ENCODE measurements around the gene C1orf35.
"Not testable (repeated sequence)": the region's sequence is repeated elsewhere in the genome, so short reads cannot be mapped to it uniquely, and the experiment has no call there.

The C1orf35 gene

GRCh38 chr1:228142155-228142691 lies 39.1 kb upstream of the C1orf35 start:
- no peak for DNase-seq

GRCh38 chr1:228141226-228142044 lies 38.3 kb upstream of the C1orf35 start:
- peak; percentile 45 for DNase-seq

- no peak for DNase-seq
Measured at GRCh38 chr1:228140724-228141225, 37.6 kb upstream of the C1orf35 start.

- DNase-seq, result peak; percentile 100
Measured at GRCh38 chr1:228139931-228140723, 37.0 kb upstream of the C1orf35 start, which contains the start of gene GUK1. TSS of gene GUK1 (plus strand) at chr1:228140279. CDS start at chr1:228140303, 24 bp downstream.

- DNase-seq, result no peak
Measured at GRCh38 chr1:228139406-228139930, 36.3 kb upstream of the C1orf35 start.

- DNase-seq, result peak; percentile 33
Measured at GRCh38 chr1:228136901-228137300, 33.8 kb upstream of the C1orf35 start.

GRCh38 chr1:228134591-228134990 lies 31.5 kb upstream of the C1orf35 start:
- DNase-seq, result no peak

- no peak for DNase-seq
Measured at GRCh38 chr1:228131766-228132165, 28.6 kb upstream of the C1orf35 start.

- DNase-seq, result no peak
Measured at GRCh38 chr1:228125185-228125584, 22.1 kb upstream of the C1orf35 start.

- no peak for DNase-seq
Measured at GRCh38 chr1:228123505-228123904, 20.4 kb upstream of the C1orf35 start.

GRCh38 chr1:228122921-228123441 lies 19.9 kb upstream of the C1orf35 start:
- no peak for DNase-seq

- no peak for DNase-seq
Measured at GRCh38 chr1:228120857-228121489, 17.8 kb upstream of the C1orf35 start.

- no peak for DNase-seq
Measured at GRCh38 chr1:228120351-228120750, 17.2 kb upstream of the C1orf35 start.

GRCh38 chr1:228118040-228118439 lies 14.9 kb upstream of the C1orf35 start:
- DNase-seq, result no peak

- DNase-seq, result no peak
Measured at GRCh38 chr1:228117335-228117734, 14.2 kb upstream of the C1orf35 start.

- DNase-seq, result no peak
Measured at GRCh38 chr1:228114827-228115226, 11.7 kb upstream of the C1orf35 start.

- DNase-seq, result no peak
Measured at GRCh38 chr1:228112617-228113016, 9.5 kb upstream of the C1orf35 start.

GRCh38 chr1:228112167-228112566 lies 9.0 kb upstream of the C1orf35 start:
- no peak for DNase-seq

GRCh38 chr1:228111315-228111714 lies 8.2 kb upstream of the C1orf35 start:
- not testable (repeated sequence) for DNase-seq

GRCh38 chr1:228110556-228110955 lies 7.4 kb upstream of the C1orf35 start:
- DNase-seq, result no peak

GRCh38 chr1:228109962-228110488 lies 6.9 kb upstream of the C1orf35 start:
- no peak for DNase-seq
